WTC11 (cell line): Measurements from ENCODE around the gene DDB1. TPM values are rescaled to one million over a fixed set of nuclear protein-coding genes. Genes with fewer than 3 reads are reported as not detected.

Experiments
- ATAC-seq: fragments of 200-7000 bp; cut with Tn5 transposase; 2 replicates; pipeline ENCODE4 v1.10.0; 2021; ENCODE audit warnings: mild to moderate bottlenecking, moderate library complexity
- CTCF ChIA-PET: fragments of 300-600 bp; sonication (Branson Sonifier 250); formaldehyde crosslinking; loops from one replicate; lab custom pipeline; 2021; ENCODE audit warnings: antibody characterized with exemption; lab: Charles Lee
- POLR2A ChIA-PET: fragments of 350-600 bp; sonication (Branson Sonifier 250); formaldehyde crosslinking; loops from one replicate; lab custom pipeline; 2021; ENCODE audit warnings: antibody characterized with exemption; lab: Charles Lee
- DNase-seq: peaks from one replicate; pipeline ENCODE4 v3.0.0; 2021; ENCODE audit warnings: low spot score
- H3K27ac Mint-ChIP-seq: 2 replicates; pipeline ENCODE4 v1.8.0; 2021; ENCODE audit warnings: mixed read lengths
- H3K27me3 Mint-ChIP-seq: 2 replicates; pipeline ENCODE4 v1.8.0; 2021; ENCODE audit warnings: low read depth, mild to moderate bottlenecking, moderate library complexity, mixed read lengths
- H3K36me3 Mint-ChIP-seq: 2 replicates; pipeline ENCODE4 v1.8.0; 2021; ENCODE audit warnings: mixed read lengths
- H3K4me1 Mint-ChIP-seq: 2 replicates; pipeline ENCODE4 v1.8.0; 2022; ENCODE audit warnings: mixed read lengths
- H3K4me3 Mint-ChIP-seq: 2 replicates; pipeline ENCODE4 v1.8.0; 2021; ENCODE audit warnings: mild to moderate bottlenecking, moderate library complexity, mixed read lengths
- H3K9me3 Mint-ChIP-seq: 2 replicates; pipeline ENCODE4 v1.8.0; 2021; ENCODE audit warnings: mixed read lengths
- CBFB ChIP-seq: sonication (generic); formaldehyde crosslinking; IDR thresholded peaks from 2 replicates; pipeline ENCODE4 v1.8.1; 2022; ENCODE audit warnings: mild to moderate bottlenecking, low read depth, missing genetic modification reagents
- CREB1 ChIP-seq: sonication (generic); formaldehyde crosslinking; IDR thresholded peaks from 2 replicates; pipeline ENCODE4 v1.8.0; 2023; ENCODE audit warnings: mild to moderate bottlenecking, missing genetic modification reagents
- ELF4 ChIP-seq: sonication (generic); formaldehyde crosslinking; IDR thresholded peaks from 2 replicates; pipeline ENCODE4 v1.8.1; 2022; ENCODE audit warnings: low read depth, mild to moderate bottlenecking, moderate library complexity, missing genetic modification reagents
- ESRRA ChIP-seq: sonication (generic); formaldehyde crosslinking; IDR thresholded peaks from 2 replicates; pipeline ENCODE4 v1.8.1; 2022; ENCODE audit warnings: mild to moderate bottlenecking, missing genetic modification reagents, borderline replicate concordance
- IRF2 ChIP-seq: sonication (generic); formaldehyde crosslinking; IDR thresholded peaks from 2 replicates; pipeline ENCODE4 v1.8.0; 2022; ENCODE audit warnings: low read depth, missing genetic modification reagents, borderline replicate concordance
- NFATC4 ChIP-seq: fragments of 250-450 bp; sonication (Bioruptor Pico); IDR thresholded peaks from 2 replicates; pipeline ENCODE4 v1.9.0; 2021; ENCODE audit warnings: mild to moderate bottlenecking
- NFYB ChIP-seq: sonication (generic); formaldehyde crosslinking; conservative IDR thresholded peaks from 2 replicates; pipeline ENCODE4 v1.8.0; 2022; ENCODE audit warnings: low read depth, missing genetic modification reagents
- NR2C2 ChIP-seq: sonication (generic); formaldehyde crosslinking; IDR thresholded peaks from 2 replicates; pipeline ENCODE4 v1.8.0; 2022; ENCODE audit warnings: mild to moderate bottlenecking, missing genetic modification reagents
- RELA ChIP-seq: sonication (generic); formaldehyde crosslinking; IDR thresholded peaks from 2 replicates; pipeline ENCODE4 v1.8.1; 2022; ENCODE audit warnings: missing genetic modification reagents, mild to moderate bottlenecking, borderline replicate concordance
- TEAD1 ChIP-seq: sonication (generic); formaldehyde crosslinking; IDR thresholded peaks from 2 replicates; pipeline ENCODE4 v1.8.0; 2022; ENCODE audit warnings: mild to moderate bottlenecking, missing genetic modification reagents
- ZBTB21 ChIP-seq: sonication (generic); formaldehyde crosslinking; IDR thresholded peaks from 2 replicates; pipeline ENCODE4 v1.8.1; 2023; ENCODE audit warnings: mild to moderate bottlenecking, missing genetic modification reagents, borderline replicate concordance
- ZNF121 ChIP-seq: sonication (generic); formaldehyde crosslinking; IDR thresholded peaks from 2 replicates; pipeline ENCODE4 v1.8.0; 2023; ENCODE audit warnings: missing genetic modification reagents
- ZNF416 ChIP-seq: fragments of 250-450 bp; sonication (Bioruptor Pico); IDR thresholded peaks from 2 replicates; pipeline ENCODE4 v1.9.0; 2021; ENCODE audit warnings: mild to moderate bottlenecking, inconsistent platforms
- total RNA-seq: library from RNA; stranded (reverse); gene quantifications from 3 replicates; pipeline ENCODE4 v1.2.3, GENCODE V29; 2021
- TF ChIP-seq, protein P1 (sequence below): sonication (generic); formaldehyde crosslinking; IDR thresholded peaks from 2 replicates; pipeline ENCODE4 v1.8.1; 2022; ENCODE audit warnings: missing genetic modification reagents, borderline replicate concordance
- TF ChIP-seq, protein P2 (sequence below): sonication (generic); formaldehyde crosslinking; IDR thresholded peaks from 2 replicates; pipeline ENCODE4 v1.8.1; 2022; ENCODE audit warnings: mild to moderate bottlenecking, missing genetic modification reagents, moderate library complexity, borderline replicate concordance
- TF ChIP-seq, protein P3 (sequence below): sonication (generic); formaldehyde crosslinking; IDR thresholded peaks from 2 replicates; pipeline ENCODE4 v1.8.1; 2023; ENCODE audit warnings: mild to moderate bottlenecking, missing genetic modification reagents, moderate library complexity
- TF ChIP-seq, protein P4 (sequence below): sonication (generic); formaldehyde crosslinking; IDR thresholded peaks from 2 replicates; pipeline ENCODE4 v1.8.1; 2023; ENCODE audit warnings: mild to moderate bottlenecking, moderate library complexity, missing genetic modification reagents
- TF ChIP-seq, protein P5 (sequence below): sonication (generic); formaldehyde crosslinking; IDR thresholded peaks from 2 replicates; pipeline ENCODE4 v1.8.0; 2022; ENCODE audit warnings: mild to moderate bottlenecking, missing genetic modification reagents

Gene DDB1
- total RNA-seq, 1 experiment from 2014 or later = 316 TPM

DNA sequence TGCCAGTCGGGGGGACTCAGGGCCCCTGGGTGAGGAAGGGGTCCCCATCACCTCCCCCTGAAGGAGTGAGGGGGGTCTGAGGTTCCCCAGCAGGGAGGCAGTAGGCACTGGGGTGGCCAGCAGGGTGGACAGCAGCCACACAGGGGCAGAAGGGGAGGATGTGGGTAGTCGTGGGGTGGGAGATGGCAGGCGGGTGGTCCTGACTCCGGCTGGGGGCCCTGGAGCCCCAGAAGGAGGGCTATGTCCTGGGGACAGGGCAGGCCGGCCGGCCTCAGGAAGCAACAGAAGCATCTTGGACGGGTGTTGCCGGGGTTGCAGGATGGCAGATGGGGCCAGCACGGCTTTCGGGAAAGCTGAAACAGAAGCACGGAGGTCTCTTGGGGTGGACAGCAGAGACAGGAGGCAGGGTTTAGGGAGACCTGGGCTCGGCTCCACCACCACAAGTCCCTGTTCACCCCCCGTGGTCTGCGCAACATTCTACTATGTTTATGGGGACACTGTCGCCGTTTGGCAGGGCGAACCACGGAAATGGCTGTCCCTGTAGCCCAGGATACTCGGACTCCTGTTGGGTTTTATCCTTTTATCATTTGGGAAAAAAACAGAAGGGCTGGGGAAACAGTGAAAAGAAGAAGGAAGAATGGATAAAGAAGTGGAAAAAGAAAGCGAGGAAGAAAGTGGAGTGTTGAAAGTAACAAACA is 51.9 kb downstream of the DDB1 start:
- ChIA-PET POLR2A (interaction anchor here (0.9 to 1.3 kb wide), 4 partner anchors 13 to 148 kb away, joined by 3 to 7 read pairs (median 4); partner anchors contain the start of genes CPSF7, CYB561A3, SDHAF2 and TMEM138), CTCF (interaction anchor here (0.6 to 1.6 kb wide), 13 partner anchors 9 to 381 kb away, joined by 3 to 20 read pairs (median 4); partner anchors contain the start of genes CYB561A3, LRRC10B, TMEM138 and VWCE)
- Mint-ChIP-seq H3K36me3 (peaks cover 38% of the 10 kb centered on the region), H3K4me1 (peaks cover 31% of the 10 kb centered on the region), H3K27ac (no peak overlapping the region), H3K4me3 (no peak overlapping the region), H3K27me3 (peaks cover 2% of the 10 kb centered on the region; the same call in 1 of the 2 replicates), H3K9me3 (no peaks in the 10 kb centered on the region)
- TF ChIP-seq NR2C2 (CRISPR knock-in tag) = no peak
- TF ChIP-seq CBFB (CRISPR knock-in tag) = no peak
- TF ChIP-seq, protein P1, sequence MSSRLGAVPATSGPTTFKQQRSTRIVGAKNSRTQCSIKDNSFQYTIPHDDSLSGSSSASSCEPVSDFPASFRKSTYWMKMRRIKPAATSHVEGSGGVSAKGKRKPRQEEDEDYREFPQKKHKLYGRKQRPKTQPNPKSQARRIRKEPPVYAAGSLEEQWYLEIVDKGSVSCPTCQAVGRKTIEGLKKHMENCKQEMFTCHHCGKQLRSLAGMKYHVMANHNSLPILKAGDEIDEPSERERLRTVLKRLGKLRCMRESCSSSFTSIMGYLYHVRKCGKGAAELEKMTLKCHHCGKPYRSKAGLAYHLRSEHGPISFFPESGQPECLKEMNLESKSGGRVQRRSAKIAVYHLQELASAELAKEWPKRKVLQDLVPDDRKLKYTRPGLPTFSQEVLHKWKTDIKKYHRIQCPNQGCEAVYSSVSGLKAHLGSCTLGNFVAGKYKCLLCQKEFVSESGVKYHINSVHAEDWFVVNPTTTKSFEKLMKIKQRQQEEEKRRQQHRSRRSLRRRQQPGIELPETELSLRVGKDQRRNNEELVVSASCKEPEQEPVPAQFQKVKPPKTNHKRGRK (CRISPR knock-in tag) = no peak
- TF ChIP-seq, protein P2, sequence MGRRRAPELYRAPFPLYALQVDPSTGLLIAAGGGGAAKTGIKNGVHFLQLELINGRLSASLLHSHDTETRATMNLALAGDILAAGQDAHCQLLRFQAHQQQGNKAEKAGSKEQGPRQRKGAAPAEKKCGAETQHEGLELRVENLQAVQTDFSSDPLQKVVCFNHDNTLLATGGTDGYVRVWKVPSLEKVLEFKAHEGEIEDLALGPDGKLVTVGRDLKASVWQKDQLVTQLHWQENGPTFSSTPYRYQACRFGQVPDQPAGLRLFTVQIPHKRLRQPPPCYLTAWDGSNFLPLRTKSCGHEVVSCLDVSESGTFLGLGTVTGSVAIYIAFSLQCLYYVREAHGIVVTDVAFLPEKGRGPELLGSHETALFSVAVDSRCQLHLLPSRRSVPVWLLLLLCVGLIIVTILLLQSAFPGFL (CRISPR knock-in tag) = no peak
- TF ChIP-seq, protein P3, sequence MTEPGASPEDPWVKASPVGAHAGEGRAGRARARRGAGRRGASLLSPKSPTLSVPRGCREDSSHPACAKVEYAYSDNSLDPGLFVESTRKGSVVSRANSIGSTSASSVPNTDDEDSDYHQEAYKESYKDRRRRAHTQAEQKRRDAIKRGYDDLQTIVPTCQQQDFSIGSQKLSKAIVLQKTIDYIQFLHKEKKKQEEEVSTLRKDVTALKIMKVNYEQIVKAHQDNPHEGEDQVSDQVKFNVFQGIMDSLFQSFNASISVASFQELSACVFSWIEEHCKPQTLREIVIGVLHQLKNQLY = no peak
- TF ChIP-seq, protein P4, sequence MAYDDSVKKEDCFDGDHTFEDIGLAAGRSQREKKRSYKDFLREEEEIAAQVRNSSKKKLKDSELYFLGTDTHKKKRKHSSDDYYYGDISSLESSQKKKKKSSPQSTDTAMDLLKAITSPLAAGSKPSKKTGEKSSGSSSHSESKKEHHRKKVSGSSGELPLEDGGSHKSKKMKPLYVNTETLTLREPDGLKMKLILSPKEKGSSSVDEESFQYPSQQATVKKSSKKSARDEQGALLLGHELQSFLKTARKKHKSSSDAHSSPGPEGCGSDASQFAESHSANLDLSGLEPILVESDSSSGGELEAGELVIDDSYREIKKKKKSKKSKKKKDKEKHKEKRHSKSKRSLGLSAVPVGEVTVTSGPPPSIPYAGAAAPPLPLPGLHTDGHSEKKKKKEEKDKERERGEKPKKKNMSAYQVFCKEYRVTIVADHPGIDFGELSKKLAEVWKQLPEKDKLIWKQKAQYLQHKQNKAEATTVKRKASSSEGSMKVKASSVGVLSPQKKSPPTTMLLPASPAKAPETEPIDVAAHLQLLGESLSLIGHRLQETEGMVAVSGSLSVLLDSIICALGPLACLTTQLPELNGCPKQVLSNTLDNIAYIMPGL (CRISPR knock-in tag) = no peak
- TF ChIP-seq, protein P5, sequence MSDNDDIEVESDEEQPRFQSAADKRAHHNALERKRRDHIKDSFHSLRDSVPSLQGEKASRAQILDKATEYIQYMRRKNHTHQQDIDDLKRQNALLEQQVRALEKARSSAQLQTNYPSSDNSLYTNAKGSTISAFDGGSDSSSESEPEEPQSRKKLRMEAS = no peak
- TF ChIP-seq ZNF121 (CRISPR knock-in tag) = no peak
- TF ChIP-seq ZBTB21 (CRISPR knock-in tag) = no peak
- TF ChIP-seq ELF4 (CRISPR knock-in tag) = no peak
- TF ChIP-seq ZNF416 = no peak
- TF ChIP-seq CREB1 (CRISPR knock-in tag) = no peak
- TF ChIP-seq ESRRA (CRISPR knock-in tag) = no peak
- TF ChIP-seq IRF2 (CRISPR knock-in tag) = no peak
- no peak for TF ChIP-seq TEAD1 (CRISPR knock-in tag)
- no peak for TF ChIP-seq NFYB
- TF ChIP-seq RELA = no peak
- no peak for ATAC-seq
- no peak for DNase-seq

DNA sequence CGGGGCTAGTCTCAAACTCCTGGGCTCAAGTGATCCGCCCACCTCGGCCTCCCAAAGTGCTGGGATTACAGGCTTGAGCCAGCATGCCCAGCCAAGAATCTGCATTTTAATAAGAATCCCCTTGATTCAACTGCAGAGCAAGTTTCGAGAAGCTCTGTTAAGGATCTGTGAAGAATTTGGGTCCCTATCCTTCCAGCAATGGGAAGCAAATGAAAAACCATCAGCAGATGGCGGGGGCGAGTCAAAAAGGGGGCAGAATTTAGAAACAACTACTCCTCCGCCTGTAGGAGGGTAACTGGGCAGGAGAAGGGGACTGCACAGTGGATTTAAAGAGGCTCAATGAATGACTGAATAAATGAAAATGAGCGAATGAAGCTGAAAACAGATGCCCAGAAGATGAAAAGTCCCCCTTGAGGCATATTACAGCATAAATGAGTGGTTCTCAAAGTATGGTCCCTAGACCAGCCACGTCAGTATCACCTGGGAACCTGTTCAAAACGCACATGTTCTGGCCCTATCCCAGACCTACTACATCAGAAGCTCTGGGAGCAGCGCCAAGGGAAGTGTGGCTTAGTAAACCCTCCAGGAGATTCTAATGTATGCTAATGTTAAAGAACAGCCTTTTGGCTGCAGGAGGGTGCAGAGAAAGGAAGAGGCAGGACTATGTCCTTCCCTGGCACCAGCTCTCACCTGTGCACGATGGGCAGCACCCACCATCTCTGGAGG is 52.8 kb downstream of the DDB1 start:
- ATAC-seq = no peak; the same call in 1 of the 2 replicates
- no peak overlapping the region for H3K4me3 Mint-ChIP-seq
- peaks cover 2% of the 10 kb centered on the region; the same call in 1 of the 2 replicates for H3K27me3 Mint-ChIP-seq
- CTCF ChIA-PET = interaction anchor here (0.5 to 1.6 kb wide), 6 partner anchors 10 to 412 kb away, joined by 3 to 8 read pairs (median 4); partner anchors contain the start of gene VWCE
- POLR2A ChIA-PET = interaction anchor here (1.0 kb wide), 1 partner anchor 82 kb away, joined by 3 read pairs; the partner anchor contains the start of gene TMEM138
- H3K4me1 Mint-ChIP-seq = peaks cover 31% of the 10 kb centered on the region
- DNase-seq = no peak
- H3K9me3 Mint-ChIP-seq = no peaks in the 10 kb centered on the region
- 0 out of 2 replicates have a peak overlapping the region, but pooled peaks have one; percentile 20 for H3K27ac Mint-ChIP-seq
- H3K36me3 Mint-ChIP-seq = peaks cover 30% of the 10 kb centered on the region
- no peak for TF ChIP-seq NFATC4 (CRISPR knock-in tag)
